PFSK-1 (cell line): ENCODE results near the gene NUDT16.

Experiments used
- FOXP2 ChIP-seq: optimal IDR thresholded peaks from 2 replicates; pipeline ENCODE3; 2011; ENCODE audit warnings: borderline replicate concordance, control low read depth, inconsistent platforms; ENCODE audit not compliant: insufficient read depth; ENCODE audit errors: extremely low read length, extremely low read depth
- POLR2AphosphoS5 ChIP-seq: IDR thresholded peaks from 2 replicates; pipeline ENCODE4 v1.6.1; 2012; ENCODE audit warnings: low read depth, mild to moderate bottlenecking, control low read depth, low read length, moderate library complexity
- REST ChIP-seq, 2 experiments: IDR thresholded peaks; 2 replicates each; pipeline versions ENCODE4 v1.6.1 to v1.8.0; 2011 to 2012; ENCODE audit warnings: low read depth in 2 of 2, low read length in 2 of 2, control low read depth in 1 of 2, inconsistent platforms in 1 of 2, mild to moderate bottlenecking in 1 of 2, moderate library complexity in 1 of 2; ENCODE audit not compliant: insufficient read depth in 1 of 2
- SIN3A ChIP-seq: IDR thresholded peaks from 2 replicates; pipeline ENCODE4 v1.6.1; 2012; ENCODE audit warnings: mild to moderate bottlenecking, low read length, moderate library complexity, borderline replicate concordance; ENCODE audit not compliant: insufficient read depth
- TAF1 ChIP-seq: IDR thresholded peaks from 2 replicates; pipeline ENCODE4 v1.6.1; 2012; ENCODE audit warnings: low read length, control low read depth, borderline replicate concordance; ENCODE audit not compliant: insufficient read depth

Gene NUDT16

GRCh38 chr3:131396170-131396569, 14.6 kb downstream of the NUDT16 start:
- no peak for TF ChIP-seq POLR2AphosphoS5
- no peak for TF ChIP-seq TAF1
- TF ChIP-seq REST (IDR thresholded peaks at IDR 0.05; ENCODE audit: insufficient read depth in 1 of 2, low read depth in 2 of 2, low read length in 2 of 2), result no peak
- no peak for TF ChIP-seq SIN3A
- no peak for TF ChIP-seq FOXP2

- no peak for TF ChIP-seq TAF1
- TF ChIP-seq FOXP2, result no peak
- no peak for TF ChIP-seq POLR2AphosphoS5
- no peak for TF ChIP-seq SIN3A
- TF ChIP-seq REST (IDR thresholded peaks at IDR 0.05; ENCODE audit: insufficient read depth in 1 of 2, low read depth in 2 of 2, low read length in 2 of 2), result no peak
Observed at GRCh38 chr3:131397889-131398288, 16.3 kb downstream of the NUDT16 start.

GRCh38 chr3:131401978-131402377, 20.4 kb downstream of the NUDT16 start:
- no peak for TF ChIP-seq TAF1
- TF ChIP-seq SIN3A, result no peak
- TF ChIP-seq POLR2AphosphoS5, result no peak
- TF ChIP-seq FOXP2, result no peak
- no peak for TF ChIP-seq REST (IDR thresholded peaks at IDR 0.05; ENCODE audit: insufficient read depth in 1 of 2, low read depth in 2 of 2, low read length in 2 of 2)

- TF ChIP-seq REST (IDR thresholded peaks at IDR 0.05; ENCODE audit: insufficient read depth in 1 of 2, low read depth in 2 of 2, low read length in 2 of 2) (no peak), SIN3A (no peak), TAF1 (no peak)
Observed at GRCh38 chr3:131402391-131403039, 20.9 kb downstream of the NUDT16 start.
